ENCODE data around the gene MYO7B. TPM values are rescaled to one million over a fixed set of nuclear protein-coding genes. Genes with fewer than 3 reads are reported as not detected.

The MYO7B gene
- polyA plus RNA-seq, 2 of the 4 experiments (the other 2 are of a cell fraction), result 0.04 to 0.09 TPM

GRCh38 chr2:127649100-127649611, 113.7 kb downstream of the MYO7B start (continued):
- TF ChIP-seq RFX5 (IDR thresholded peaks at IDR 0.05), result no peak
- TF ChIP-seq MAZ (IDR thresholded peaks at IDR 0.05; ENCODE audit: borderline replicate concordance, low read depth, low read length), result no peak
- TF ChIP-seq EHMT2 (IDR thresholded peaks at IDR 0.05; ENCODE audit: low read depth), result no peak
- TF ChIP-seq HES2 (IDR thresholded peaks at IDR 0.05), result no peak
- TF ChIP-seq FOSL2 (IDR thresholded peaks at IDR 0.05), result no peak
- TF ChIP-seq FOSL2 (CRISPR knock-in tag; IDR thresholded peaks at IDR 0.05), result no peak
- no peak for TF ChIP-seq MAX (IDR thresholded peaks at IDR 0.05)
- no peak for TF ChIP-seq JUNB (IDR thresholded peaks at IDR 0.05)
- no peak for TF ChIP-seq POLR2A (IDR thresholded peaks at IDR 0.05; ENCODE audit: low read length)

GRCh38 chr2:127649684-127650040, 114.2 kb downstream of the MYO7B start:
- CTCF ChIA-PET, result interaction anchor here (0.6 to 4.2 kb wide), 40 partner anchors 10 to 463 kb away, joined by 3 to 44 read pairs (median 4); partner anchors contain the start of gene IWS1
- POLR2A ChIA-PET, result interaction anchor here (0.9 to 2.2 kb wide), 3 partner anchors 12 to 141 kb away, joined by 3 to 6 read pairs (median 4); no protein-coding TSS in a partner anchor
- WGBS (ENCODE audit: missing lambda C conversion rate), result 3% methylated on average over 3 of the region's 7 CpGs
- no peaks in the 10 kb centered on the region for H3K9me3 ChIP-seq
- peak; percentile 81 to 90 for ATAC-seq
- no peak overlapping the region for H3K4me3 ChIP-seq
- peak; percentile 54 to 85 for DNase-seq (ENCODE audit: low read depth in 1 of 2, low spot score in 1 of 2)
- peaks cover 18% of the 10 kb centered on the region for H3K4me1 ChIP-seq
- FAIRE-seq, result no peak
- peak overlapping the region; percentile 15; the same call in 1 of the 3 replicates for H3K4me2 ChIP-seq
- H3K27ac ChIP-seq, result peak overlapping the region; percentile 39 to 60; a peak in 2 of 6 replicates
- no peak for TF ChIP-seq NR3C1 (IDR thresholded peaks at IDR 0.05)
- no peak for TF ChIP-seq NFE2L2 (conservative IDR thresholded peaks at IDR 0.05; ENCODE audit: low read length)
- TF ChIP-seq EHF (CRISPR knock-in tag; IDR thresholded peaks at IDR 0.05), result no peak
- no peak for TF ChIP-seq JUN (IDR thresholded peaks at IDR 0.05)
- TF ChIP-seq JUNB (IDR thresholded peaks at IDR 0.05), result no peak
- no peak for TF ChIP-seq KDM1A (IDR thresholded peaks at IDR 0.05; ENCODE audit: low read depth)
- TF ChIP-seq RCOR1 (IDR thresholded peaks at IDR 0.05; ENCODE audit: low read depth, low read length), result no peak
- TF ChIP-seq RARB (CRISPR knock-in tag; IDR thresholded peaks at IDR 0.05), result no peak
- no peak for TF ChIP-seq REST (IDR thresholded peaks at IDR 0.05)
- TF ChIP-seq RNF2 (IDR thresholded peaks at IDR 0.05; ENCODE audit: borderline replicate concordance, low read depth), result no peak
- no peak for TF ChIP-seq HEYL (CRISPR knock-in tag; IDR thresholded peaks at IDR 0.05)
- TF ChIP-seq HES2 (IDR thresholded peaks at IDR 0.05), result no peak
- TF ChIP-seq FOSL2 (IDR thresholded peaks at IDR 0.05), result no peak
- no peak for TF ChIP-seq FOSL2 (CRISPR knock-in tag; IDR thresholded peaks at IDR 0.05)
- no peak for TF ChIP-seq POLR2AphosphoS2 (conservative IDR thresholded peaks at IDR 0.05; ENCODE audit: low read length)
- TF ChIP-seq SMC3 (IDR thresholded peaks at IDR 0.05), result peak; percentile 82
- TF ChIP-seq MAX (IDR thresholded peaks at IDR 0.05), result peak; percentile 75
- TF ChIP-seq GATA3 (IDR thresholded peaks at IDR 0.05; ENCODE audit: borderline replicate concordance), result no peak
- TF ChIP-seq CHD2 (IDR thresholded peaks at IDR 0.05; ENCODE audit: low read length, partially characterized antibody), result no peak
- TF ChIP-seq MAZ (IDR thresholded peaks at IDR 0.05; ENCODE audit: borderline replicate concordance, low read depth, low read length), result no peak
- TF ChIP-seq E2F6 (IDR thresholded peaks at IDR 0.05; ENCODE audit: borderline replicate concordance, low read depth), result no peak
- TF ChIP-seq CBX8 (IDR thresholded peaks at IDR 0.05), result no peak
- TF ChIP-seq ZSCAN20 (CRISPR knock-in tag; IDR thresholded peaks at IDR 0.05), result no peak
- no peak for TF ChIP-seq KDM5A (IDR thresholded peaks at IDR 0.05)
- TF ChIP-seq RFX5 (IDR thresholded peaks at IDR 0.05), result no peak
- TF ChIP-seq ESRRA (IDR thresholded peaks at IDR 0.05; ENCODE audit: borderline replicate concordance, low read length), result no peak
- TF ChIP-seq RAD21 (conservative IDR thresholded peaks at IDR 0.05 in 1 of 2, IDR thresholded peaks at IDR 0.05 in 1 of 2), result peak; percentile 72 to 77
- peak; percentile 86 for TF ChIP-seq CTCF (IDR thresholded peaks at IDR 0.05)
- no peak for TF ChIP-seq BHLHE40 (IDR thresholded peaks at IDR 0.05; ENCODE audit: low read depth, low read length)
- TF ChIP-seq ZC3H11A (IDR thresholded peaks at IDR 0.05), result no peak

All from A549 (cell line).